Measurements from ENCODE around the gene PEAK1.

Gene PEAK1

GRCh38 chr15:77066971-77067690, 352.8 kb downstream of the PEAK1 start (continued):
- no peak for TF ChIP-seq ZNF837 (tag by site-specific recombination; IDR thresholded peaks at IDR 0.05)
- TF ChIP-seq PRDM2 (tag by site-specific recombination; IDR thresholded peaks at IDR 0.05; ENCODE audit: borderline replicate concordance), result no peak
- TF ChIP-seq ZSCAN4 (tag by site-specific recombination; IDR thresholded peaks at IDR 0.05), result no peak; the same call in 1 of the 2 replicates
- TF ChIP-seq HOXA7 (CRISPR knock-in tag; IDR thresholded peaks at IDR 0.05; ENCODE audit: borderline replicate concordance), result no peak
- no peak for TF ChIP-seq ZNF555 (tag by site-specific recombination; conservative IDR thresholded peaks at IDR 0.05)
- TF ChIP-seq ZNF529 (tag by site-specific recombination; IDR thresholded peaks at IDR 0.05; ENCODE audit: insufficient replicate concordance), result no peak
- TF ChIP-seq ZNF248 (tag by site-specific recombination; IDR thresholded peaks at IDR 0.05), result no peak
- TF ChIP-seq AEBP2 (tag by site-specific recombination; IDR thresholded peaks at IDR 0.05; ENCODE audit: borderline replicate concordance), result no peak
- 0 out of 2 replicates have a peak, but pooled peaks have one; percentile 50 for TF ChIP-seq MEIS1 (CRISPR knock-in tag; IDR thresholded peaks at IDR 0.05; ENCODE audit: borderline replicate concordance)
- peak; percentile 53 for TF ChIP-seq ATF2 (tag by site-specific recombination; IDR thresholded peaks at IDR 0.05; ENCODE audit: low read depth)
- no peak for TF ChIP-seq GLI4 (tag by site-specific recombination; IDR thresholded peaks at IDR 0.05)
- no peak for TF ChIP-seq ZNF558 (tag by site-specific recombination; IDR thresholded peaks at IDR 0.05)
- TF ChIP-seq ZXDB (tag by site-specific recombination; IDR thresholded peaks at IDR 0.05), result peak; percentile 97
- peak; percentile 92 for TF ChIP-seq TCF7L2 (IDR thresholded peaks at IDR 0.05; ENCODE audit: borderline replicate concordance, low read depth, low read length)
- no peak for TF ChIP-seq ZNF830 (tag by site-specific recombination; IDR thresholded peaks at IDR 0.05; ENCODE audit: low read depth)
- TF ChIP-seq ZNF37A (tag by site-specific recombination; IDR thresholded peaks at IDR 0.05), result no peak
- TF ChIP-seq ZFHX2 (tag by site-specific recombination; conservative IDR thresholded peaks at IDR 0.05), result no peak
- TF ChIP-seq ZNF792 (tag by site-specific recombination; IDR thresholded peaks at IDR 0.05), result no peak
- TF ChIP-seq ZNF560 (tag by site-specific recombination; IDR thresholded peaks at IDR 0.05; ENCODE audit: borderline replicate concordance), result no peak
- no peak for TF ChIP-seq ZFP69B (tag by site-specific recombination; IDR thresholded peaks at IDR 0.05)
- 0 out of 2 replicates have a peak, but pooled peaks have one; percentile 30 for TF ChIP-seq ZNF488 (tag by site-specific recombination; IDR thresholded peaks at IDR 0.05)
- TF ChIP-seq ZNF280D (tag by site-specific recombination; IDR thresholded peaks at IDR 0.05), result no peak
- TF ChIP-seq ZNF580 (tag by site-specific recombination; IDR thresholded peaks at IDR 0.05), result peak; percentile 91
- no peak for TF ChIP-seq ZNF221 (tag by site-specific recombination; IDR thresholded peaks at IDR 0.05; ENCODE audit: borderline replicate concordance)
- peak; percentile 38 for TF ChIP-seq ZNF341 (tag by site-specific recombination; IDR thresholded peaks at IDR 0.05; ENCODE audit: low read depth)

Data from HEK293 (cell line).